ENCODE results near the gene DRAM2. TPM values are rescaled to one million over a fixed set of nuclear protein-coding genes. Genes with fewer than 3 reads are reported as not detected.
A peak's percentile ranks its signal among the peaks of the same experiment; 100 is the strongest.

The DRAM2 gene
- total and polyA plus RNA-seq, 9 of the 15 experiments (the other 6 are each of a cell fraction or from before 2014, with no cell fraction given), result 29.0 to 161 (median 53.5) TPM

DNA sequence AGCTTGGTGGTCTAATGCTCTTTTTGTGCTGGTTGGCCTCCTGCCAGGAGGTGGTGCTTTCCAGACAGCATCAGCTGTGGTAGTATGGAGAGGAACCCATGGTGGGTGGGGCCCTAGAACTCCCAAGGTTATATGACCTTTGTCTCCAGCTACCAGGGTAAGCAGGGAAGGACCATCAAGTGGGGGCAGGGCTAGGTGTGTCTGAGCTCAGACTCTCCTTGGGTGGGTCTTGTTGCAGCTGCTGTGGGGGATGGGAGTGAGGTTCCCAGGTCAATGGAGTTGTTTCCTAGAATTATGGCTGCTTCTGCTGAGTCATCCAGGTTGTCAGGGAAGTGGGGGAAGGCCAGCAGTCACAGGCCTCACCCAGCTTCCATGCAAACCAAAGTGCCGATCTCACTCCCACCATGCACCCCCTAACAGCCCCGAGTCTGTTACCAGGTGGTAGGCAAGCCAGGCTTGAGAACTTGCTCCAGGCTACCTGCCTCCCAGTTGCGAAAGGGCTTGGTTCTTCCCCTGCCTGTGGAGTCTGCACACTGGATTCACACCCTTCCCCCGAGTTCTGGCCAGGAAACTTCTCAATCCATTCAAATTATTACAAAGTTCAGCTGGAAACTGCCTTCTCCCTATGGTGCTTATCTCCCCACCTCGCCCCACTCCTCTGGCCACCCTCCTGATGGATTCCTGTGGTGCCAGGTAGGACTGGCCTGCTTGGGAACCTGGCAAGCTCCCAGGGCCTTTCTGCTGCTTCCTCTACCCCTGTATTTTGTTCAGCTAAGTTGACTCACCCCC, 37.8 kb downstream of the DRAM2 start (continued):
- TF ChIP-seq, protein P1, sequence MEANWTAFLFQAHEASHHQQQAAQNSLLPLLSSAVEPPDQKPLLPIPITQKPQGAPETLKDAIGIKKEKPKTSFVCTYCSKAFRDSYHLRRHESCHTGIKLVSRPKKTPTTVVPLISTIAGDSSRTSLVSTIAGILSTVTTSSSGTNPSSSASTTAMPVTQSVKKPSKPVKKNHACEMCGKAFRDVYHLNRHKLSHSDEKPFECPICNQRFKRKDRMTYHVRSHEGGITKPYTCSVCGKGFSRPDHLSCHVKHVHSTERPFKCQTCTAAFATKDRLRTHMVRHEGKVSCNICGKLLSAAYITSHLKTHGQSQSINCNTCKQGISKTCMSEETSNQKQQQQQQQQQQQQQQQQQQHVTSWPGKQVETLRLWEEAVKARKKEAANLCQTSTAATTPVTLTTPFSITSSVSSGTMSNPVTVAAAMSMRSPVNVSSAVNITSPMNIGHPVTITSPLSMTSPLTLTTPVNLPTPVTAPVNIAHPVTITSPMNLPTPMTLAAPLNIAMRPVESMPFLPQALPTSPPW (CRISPR knock-in tag; IDR thresholded peaks at IDR 0.05), result peak; percentile 23; the same call in 1 of the 2 replicates
- no peak for TF ChIP-seq KLF13 (tag; IDR thresholded peaks at IDR 0.05; ENCODE audit: borderline replicate concordance, low read depth)
- no peak for TF ChIP-seq ZNF165 (CRISPR knock-in tag; IDR thresholded peaks at IDR 0.05; ENCODE audit: borderline replicate concordance)
- TF ChIP-seq, protein P2, sequence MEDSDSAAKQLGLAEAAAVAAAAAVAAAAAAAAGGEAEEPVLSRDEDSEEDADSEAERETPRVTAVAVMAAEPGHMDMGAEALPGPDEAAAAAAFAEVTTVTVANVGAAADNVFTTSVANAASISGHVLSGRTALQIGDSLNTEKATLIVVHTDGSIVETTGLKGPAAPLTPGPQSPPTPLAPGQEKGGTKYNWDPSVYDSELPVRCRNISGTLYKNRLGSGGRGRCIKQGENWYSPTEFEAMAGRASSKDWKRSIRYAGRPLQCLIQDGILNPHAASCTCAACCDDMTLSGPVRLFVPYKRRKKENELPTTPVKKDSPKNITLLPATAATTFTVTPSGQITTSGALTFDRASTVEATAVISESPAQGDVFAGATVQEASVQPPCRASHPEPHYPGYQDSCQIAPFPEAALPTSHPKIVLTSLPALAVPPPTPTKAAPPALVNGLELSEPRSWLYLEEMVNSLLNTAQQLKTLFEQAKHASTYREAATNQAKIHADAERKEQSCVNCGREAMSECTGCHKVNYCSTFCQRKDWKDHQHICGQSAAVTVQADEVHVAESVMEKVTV (CRISPR knock-in tag; IDR thresholded peaks at IDR 0.05), result no peak
- TF ChIP-seq GTF2F1 (IDR thresholded peaks at IDR 0.05; ENCODE audit: low read depth, low read length), result no peak
- TF ChIP-seq XRCC4 (IDR thresholded peaks at IDR 0.05; ENCODE audit: extremely low read depth, insufficient read depth, insufficient read length), result no peak
- TF ChIP-seq, protein P3, sequence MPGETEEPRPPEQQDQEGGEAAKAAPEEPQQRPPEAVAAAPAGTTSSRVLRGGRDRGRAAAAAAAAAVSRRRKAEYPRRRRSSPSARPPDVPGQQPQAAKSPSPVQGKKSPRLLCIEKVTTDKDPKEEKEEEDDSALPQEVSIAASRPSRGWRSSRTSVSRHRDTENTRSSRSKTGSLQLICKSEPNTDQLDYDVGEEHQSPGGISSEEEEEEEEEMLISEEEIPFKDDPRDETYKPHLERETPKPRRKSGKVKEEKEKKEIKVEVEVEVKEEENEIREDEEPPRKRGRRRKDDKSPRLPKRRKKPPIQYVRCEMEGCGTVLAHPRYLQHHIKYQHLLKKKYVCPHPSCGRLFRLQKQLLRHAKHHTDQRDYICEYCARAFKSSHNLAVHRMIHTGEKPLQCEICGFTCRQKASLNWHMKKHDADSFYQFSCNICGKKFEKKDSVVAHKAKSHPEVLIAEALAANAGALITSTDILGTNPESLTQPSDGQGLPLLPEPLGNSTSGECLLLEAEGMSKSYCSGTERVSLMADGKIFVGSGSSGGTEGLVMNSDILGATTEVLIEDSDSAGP (CRISPR knock-in tag; IDR thresholded peaks at IDR 0.05), result no peak
- TF ChIP-seq, protein P4, sequence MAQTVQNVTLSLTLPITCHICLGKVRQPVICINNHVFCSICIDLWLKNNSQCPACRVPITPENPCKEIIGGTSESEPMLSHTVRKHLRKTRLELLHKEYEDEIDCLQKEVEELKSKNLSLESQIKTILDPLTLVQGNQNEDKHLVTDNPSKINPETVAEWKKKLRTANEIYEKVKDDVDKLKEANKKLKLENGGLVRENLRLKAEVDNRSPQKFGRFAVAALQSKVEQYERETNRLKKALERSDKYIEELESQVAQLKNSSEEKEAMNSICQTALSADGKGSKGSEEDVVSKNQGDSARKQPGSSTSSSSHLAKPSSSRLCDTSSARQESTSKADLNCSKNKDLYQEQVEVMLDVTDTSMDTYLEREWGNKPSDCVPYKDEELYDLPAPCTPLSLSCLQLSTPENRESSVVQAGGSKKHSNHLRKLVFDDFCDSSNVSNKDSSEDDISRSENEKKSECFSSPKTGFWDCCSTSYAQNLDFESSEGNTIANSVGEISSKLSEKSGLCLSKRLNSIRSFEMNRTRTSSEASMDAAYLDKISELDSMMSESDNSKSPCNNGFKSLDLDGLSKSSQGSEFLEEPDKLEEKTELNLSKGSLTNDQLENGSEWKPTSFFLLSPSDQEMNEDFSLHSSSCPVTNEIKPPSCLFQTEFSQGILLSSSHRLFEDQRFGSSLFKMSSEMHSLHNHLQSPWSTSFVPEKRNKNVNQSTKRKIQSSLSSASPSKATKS (CRISPR knock-in tag; IDR thresholded peaks at IDR 0.05), result no peak
- no peak for TF ChIP-seq DIDO1 (tag; IDR thresholded peaks at IDR 0.05; ENCODE audit: low read depth)
- TF ChIP-seq HDAC2 (IDR thresholded peaks at IDR 0.05), result no peak; the same call in 1 of the 2 replicates
- no peak for TF ChIP-seq TEAD4 (IDR thresholded peaks at IDR 0.05; ENCODE audit: low read length)
- TF ChIP-seq TEAD4 (CRISPR knock-in tag; IDR thresholded peaks at IDR 0.05; ENCODE audit: borderline replicate concordance), result no peak
- TF ChIP-seq RFX5 (IDR thresholded peaks at IDR 0.05; ENCODE audit: low read depth, low read length), result no peak
- TF ChIP-seq CBFA2T2 (conservative IDR thresholded peaks at IDR 0.05), result peak; percentile 52
- no peak for TF ChIP-seq NFYB (IDR thresholded peaks at IDR 0.05; ENCODE audit: extremely low read depth, insufficient read length)
- TF ChIP-seq ZC3H11A (IDR thresholded peaks at IDR 0.05; ENCODE audit: low read depth, low read length), result no peak
- TF ChIP-seq ZNF764 (CRISPR knock-in tag; IDR thresholded peaks at IDR 0.05; ENCODE audit: low read depth), result no peak
- no peak for TF ChIP-seq ZNF584 (CRISPR knock-in tag; IDR thresholded peaks at IDR 0.05; ENCODE audit: low read depth)
- no peak for TF ChIP-seq SRF (CRISPR knock-in tag; IDR thresholded peaks at IDR 0.05)
- TF ChIP-seq TCFL5 (CRISPR knock-in tag; conservative IDR thresholded peaks at IDR 0.05), result no peak
- TF ChIP-seq CAMTA2 (CRISPR knock-in tag; conservative IDR thresholded peaks at IDR 0.05), result no peak
- no peak for TF ChIP-seq ZNF77 (CRISPR knock-in tag; IDR thresholded peaks at IDR 0.05)

Measured in K562 (cell line).